DOHH2 (cell line): ENCODE measurements around the gene TMEM151B.

ENCODE experiments used
- H3F3A ChIP-seq: fragments of 200-600 bp; sonication (generic), shearing (Covaris generic); 2 replicates; pipeline ENCODE4 v1.6.0; 2016; ENCODE audit warnings: antibody characterized with exemption, mild to moderate bottlenecking; ENCODE audit not compliant: control insufficient read depth, insufficient read depth
- H3K27ac ChIP-seq: fragments of 200-600 bp; sonication (generic); 2 replicates; pipeline ENCODE4 v1.5.1; 2014; ENCODE audit warnings: low read depth, mild to moderate bottlenecking, low read length, moderate library complexity
- H3K27me3 ChIP-seq: fragments of 200-600 bp; sonication (generic); 2 replicates; pipeline ENCODE4 v1.6.1; 2014; ENCODE audit warnings: mild to moderate bottlenecking, low read length, mixed read lengths; ENCODE audit not compliant: control insufficient read depth
- H3K36me3 ChIP-seq: fragments of 200-600 bp; sonication (generic); 2 replicates; pipeline ENCODE4 v1.6.1; 2014; ENCODE audit warnings: mild to moderate bottlenecking, low read length, moderate library complexity, mixed read lengths; ENCODE audit not compliant: control insufficient read depth
- H3K4me1 ChIP-seq: fragments of 200-600 bp; sonication (generic); 2 replicates; pipeline ENCODE4 v1.6.1; 2014; ENCODE audit warnings: mild to moderate bottlenecking, low read length, mixed read lengths; ENCODE audit not compliant: control insufficient read depth
- H3K4me2 ChIP-seq: fragments of 200-600 bp; sonication (generic); 2 replicates; pipeline ENCODE4 v1.6.0; 2014; ENCODE audit warnings: mild to moderate bottlenecking, low read length, moderate library complexity
- H3K4me3 ChIP-seq: fragments of 200-600 bp; sonication (generic); 2 replicates; pipeline ENCODE4 v1.5.1; 2014; ENCODE audit warnings: mild to moderate bottlenecking, low read length, mixed read lengths
- H3K79me2 ChIP-seq: fragments of 200-600 bp; sonication (generic); 2 replicates; pipeline ENCODE4 v1.6.1; 2014; ENCODE audit warnings: mild to moderate bottlenecking, low read length, mixed read lengths; ENCODE audit not compliant: control insufficient read depth
- H3K9me2 ChIP-seq: fragments of 200-600 bp; sonication (generic); replicated peaks from 2 replicates; pipeline ENCODE4 v1.6.1; 2014; ENCODE audit warnings: mild to moderate bottlenecking, low read length, mixed read lengths; ENCODE audit not compliant: control insufficient read depth
- H3K9me3 ChIP-seq: fragments of 200-600 bp; sonication (generic); 2 replicates; pipeline ENCODE4 v1.6.1; 2014; ENCODE audit warnings: antibody characterized with exemption, low read length, mixed read lengths; ENCODE audit not compliant: control insufficient read depth, insufficient read depth
- H4K20me1 ChIP-seq: fragments of 200-600 bp; sonication (generic); 2 replicates; pipeline ENCODE4 v1.6.0; 2014; ENCODE audit warnings: low read depth, mild to moderate bottlenecking, antibody characterized with exemption, low read length, moderate library complexity; ENCODE audit not compliant: control insufficient read depth, insufficient read depth
- EZH2phosphoT487 ChIP-seq: fragments of 200-600 bp; sonication (generic); IDR thresholded peaks from 2 replicates; pipeline ENCODE4 v1.6.1; 2017; ENCODE audit warnings: borderline replicate concordance, mild to moderate bottlenecking, antibody characterized with exemption, low read length, moderate library complexity, mixed read lengths
- TF ChIP-seq, protein P1 (sequence below): fragments of 200-600 bp; sonication (generic); IDR thresholded peaks from one replicate; pipeline ENCODE4 v1.5.1; 2014; ENCODE audit warnings: antibody characterized with exemption, mild to moderate bottlenecking, low read depth, low read length; ENCODE audit not compliant: poor library complexity, severe bottlenecking

TMEM151B gene

DNA sequence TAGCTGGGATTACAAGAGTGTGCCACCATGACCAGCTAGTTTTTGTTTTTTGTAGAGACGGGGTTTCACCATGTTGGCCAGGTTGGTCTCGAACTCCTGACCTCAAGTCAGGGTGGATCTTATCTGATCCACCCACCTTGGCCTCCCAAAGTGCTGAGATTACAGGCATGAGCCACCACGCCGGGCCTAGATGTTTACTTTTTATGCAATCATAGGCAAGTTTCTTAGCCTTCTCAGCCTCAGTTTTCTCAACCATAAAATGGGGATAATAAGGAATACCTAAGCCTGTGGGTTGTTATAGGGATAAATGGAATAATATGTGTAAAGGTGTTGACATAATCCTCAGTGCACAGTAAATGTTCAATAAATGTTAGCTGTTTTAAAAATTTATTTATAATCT lies 82.0 kb downstream of the TMEM151B start:
- TF ChIP-seq, protein P1, sequence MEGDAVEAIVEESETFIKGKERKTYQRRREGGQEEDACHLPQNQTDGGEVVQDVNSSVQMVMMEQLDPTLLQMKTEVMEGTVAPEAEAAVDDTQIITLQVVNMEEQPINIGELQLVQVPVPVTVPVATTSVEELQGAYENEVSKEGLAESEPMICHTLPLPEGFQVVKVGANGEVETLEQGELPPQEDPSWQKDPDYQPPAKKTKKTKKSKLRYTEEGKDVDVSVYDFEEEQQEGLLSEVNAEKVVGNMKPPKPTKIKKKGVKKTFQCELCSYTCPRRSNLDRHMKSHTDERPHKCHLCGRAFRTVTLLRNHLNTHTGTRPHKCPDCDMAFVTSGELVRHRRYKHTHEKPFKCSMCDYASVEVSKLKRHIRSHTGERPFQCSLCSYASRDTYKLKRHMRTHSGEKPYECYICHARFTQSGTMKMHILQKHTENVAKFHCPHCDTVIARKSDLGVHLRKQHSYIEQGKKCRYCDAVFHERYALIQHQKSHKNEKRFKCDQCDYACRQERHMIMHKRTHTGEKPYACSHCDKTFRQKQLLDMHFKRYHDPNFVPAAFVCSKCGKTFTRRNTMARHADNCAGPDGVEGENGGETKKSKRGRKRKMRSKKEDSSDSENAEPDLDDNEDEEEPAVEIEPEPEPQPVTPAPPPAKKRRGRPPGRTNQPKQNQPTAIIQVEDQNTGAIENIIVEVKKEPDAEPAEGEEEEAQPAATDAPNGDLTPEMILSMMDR: no peak
- TF ChIP-seq EZH2phosphoT487: no peak
- Histone ChIP-seq H4K20me1 (no peaks in the 10 kb centered on the region), H3K36me3 (no peaks in the 10 kb centered on the region), H3K9me3 (no peaks in the 10 kb centered on the region), H3K27me3 (peaks cover 8% of the 10 kb centered on the region; the same call in 1 of the 2 replicates), H3F3A (no peaks in the 10 kb centered on the region), H3K9me2 (no peaks in the 10 kb centered on the region), H3K79me2 (no peaks in the 10 kb centered on the region), H3K27ac (no peak overlapping the region), H3K4me3 (no peak overlapping the region), H3K4me1 (no peaks in the 10 kb centered on the region), H3K4me2 (no peak overlapping the region)

DNA sequence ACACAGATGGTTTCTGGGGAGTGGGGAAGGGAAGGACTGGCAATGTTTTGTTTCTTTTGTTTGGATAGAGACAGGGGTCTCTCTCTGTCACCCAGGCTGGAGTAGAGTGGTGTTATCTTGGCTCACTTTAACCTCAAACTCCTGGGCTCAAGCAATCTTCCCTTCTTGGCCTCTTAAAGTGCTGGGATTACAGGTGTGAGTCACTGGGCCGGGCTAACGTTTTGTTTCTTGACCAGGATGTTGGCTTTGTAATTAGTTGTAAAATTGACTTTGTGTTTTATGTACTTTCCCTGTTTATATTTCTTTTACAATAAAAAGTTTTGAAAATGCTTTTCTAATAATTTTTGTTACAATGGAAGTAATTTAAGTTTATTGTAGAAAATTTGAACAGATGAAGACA lies 83.1 kb downstream of the TMEM151B start:
- Histone ChIP-seq H3K27me3 (peaks cover 8% of the 10 kb centered on the region; the same call in 1 of the 2 replicates), H3K4me3 (no peak overlapping the region), H3K79me2 (no peaks in the 10 kb centered on the region), H3K36me3 (no peaks in the 10 kb centered on the region), H3K9me3 (no peaks in the 10 kb centered on the region), H3K9me2 (no peaks in the 10 kb centered on the region), H3F3A (no peaks in the 10 kb centered on the region), H3K4me2 (no peak overlapping the region), H4K20me1 (no peaks in the 10 kb centered on the region), H3K4me1 (no peaks in the 10 kb centered on the region), H3K27ac (no peak overlapping the region)
- TF ChIP-seq, protein P1: no peak
- TF ChIP-seq EZH2phosphoT487: no peak

DNA sequence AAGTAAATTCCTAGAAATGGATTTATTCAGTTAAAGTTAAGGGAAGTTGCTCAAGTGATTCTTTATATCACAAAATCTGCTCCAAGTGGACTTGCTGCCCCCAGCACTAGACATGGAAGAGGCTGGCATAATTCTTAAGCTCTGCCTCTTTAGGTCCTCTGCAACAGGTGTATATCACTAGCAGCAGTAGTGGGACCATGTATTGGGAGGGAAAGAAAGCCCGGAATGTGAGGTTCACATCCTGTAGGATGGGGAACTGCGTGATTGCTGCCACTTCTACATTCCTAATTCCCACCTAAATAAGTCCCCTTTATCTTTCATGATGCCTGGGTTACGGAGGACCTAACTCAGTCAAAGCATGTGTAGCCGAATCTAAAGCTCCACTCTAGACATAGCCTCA lies 85.4 kb downstream of the TMEM151B start:
- Histone ChIP-seq H4K20me1 (no peaks in the 10 kb centered on the region), H3K9me3 (no peaks in the 10 kb centered on the region), H3K27me3 (peaks cover 11% of the 10 kb centered on the region; the same call in 1 of the 2 replicates), H3K9me2 (no peaks in the 10 kb centered on the region), H3K4me2 (no peak overlapping the region), H3F3A (no peaks in the 10 kb centered on the region), H3K27ac (no peak overlapping the region), H3K36me3 (no peaks in the 10 kb centered on the region), H3K4me3 (no peak overlapping the region), H3K79me2 (no peaks in the 10 kb centered on the region), H3K4me1 (no peaks in the 10 kb centered on the region)
- TF ChIP-seq, protein P1: no peak
- no peak for TF ChIP-seq EZH2phosphoT487

DNA sequence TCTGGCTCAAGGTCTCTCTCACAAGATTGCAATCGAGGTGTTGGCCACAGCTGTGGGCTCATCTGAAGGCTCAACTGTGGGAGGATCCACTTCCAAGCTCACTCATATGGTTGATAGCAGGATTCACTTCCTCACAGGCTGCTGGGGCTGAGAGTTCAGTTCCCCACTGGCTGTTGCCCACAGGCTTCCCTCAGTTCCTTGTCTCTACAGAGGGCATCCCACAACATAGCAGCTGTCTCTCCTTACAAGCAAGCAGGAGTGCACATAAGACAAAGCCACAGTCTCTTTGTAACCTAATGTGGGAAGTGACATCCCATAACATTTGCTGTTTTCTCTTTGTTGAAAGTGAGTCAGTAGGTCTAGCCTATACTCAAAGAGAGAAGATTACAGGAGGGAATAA lies 86.2 kb downstream of the TMEM151B start:
- Histone ChIP-seq H3K4me3 (no peak overlapping the region), H3K79me2 (no peaks in the 10 kb centered on the region), H3K9me3 (no peaks in the 10 kb centered on the region), H3K9me2 (no peaks in the 10 kb centered on the region), H4K20me1 (no peaks in the 10 kb centered on the region), H3K4me2 (no peak overlapping the region), H3K27me3 (peaks cover 11% of the 10 kb centered on the region; the same call in 1 of the 2 replicates), H3K27ac (no peak overlapping the region), H3K4me1 (no peaks in the 10 kb centered on the region), H3K36me3 (no peaks in the 10 kb centered on the region), H3F3A (no peaks in the 10 kb centered on the region)
- TF ChIP-seq, protein P1: no peak
- TF ChIP-seq EZH2phosphoT487: no peak
